Nephron progenitor cell (in vitro differentiated cells): ENCODE measurements around the gene COQ8B.

Experiments
- DNase-seq: peaks from one replicate; pipeline ENCODE4 v3.0.0; 2021
- H3K27ac Mint-ChIP-seq: 2 replicates; pipeline ENCODE4 v1.8.0; 2021; ENCODE audit warnings: mild to moderate bottlenecking, moderate library complexity, mixed read lengths
- H3K27me3 Mint-ChIP-seq: 2 replicates; pipeline ENCODE4 v1.8.0; 2021; ENCODE audit warnings: mild to moderate bottlenecking, low read depth, mixed read lengths; ENCODE audit not compliant: poor library complexity
- H3K36me3 Mint-ChIP-seq: 2 replicates; pipeline ENCODE4 v1.8.0; 2021; ENCODE audit warnings: low read depth, mixed read lengths
- H3K4me1 Mint-ChIP-seq: 2 replicates; pipeline ENCODE4 v1.8.0; 2021; ENCODE audit warnings: mixed read lengths
- H3K4me3 Mint-ChIP-seq: 2 replicates; pipeline ENCODE4 v1.8.0; 2021; ENCODE audit warnings: mild to moderate bottlenecking, moderate library complexity, mixed read lengths
- H3K9me3 Mint-ChIP-seq: 2 replicates; pipeline ENCODE4 v1.8.0; 2021; ENCODE audit warnings: mild to moderate bottlenecking, moderate library complexity, mixed read lengths
- CTCF ChIP-seq: fragments of 200-600 bp; sonication (generic); IDR thresholded peaks from 2 replicates; pipeline ENCODE4 v1.5.0; 2021; ENCODE audit warnings: antibody characterized with exemption

Gene COQ8B

DNA sequence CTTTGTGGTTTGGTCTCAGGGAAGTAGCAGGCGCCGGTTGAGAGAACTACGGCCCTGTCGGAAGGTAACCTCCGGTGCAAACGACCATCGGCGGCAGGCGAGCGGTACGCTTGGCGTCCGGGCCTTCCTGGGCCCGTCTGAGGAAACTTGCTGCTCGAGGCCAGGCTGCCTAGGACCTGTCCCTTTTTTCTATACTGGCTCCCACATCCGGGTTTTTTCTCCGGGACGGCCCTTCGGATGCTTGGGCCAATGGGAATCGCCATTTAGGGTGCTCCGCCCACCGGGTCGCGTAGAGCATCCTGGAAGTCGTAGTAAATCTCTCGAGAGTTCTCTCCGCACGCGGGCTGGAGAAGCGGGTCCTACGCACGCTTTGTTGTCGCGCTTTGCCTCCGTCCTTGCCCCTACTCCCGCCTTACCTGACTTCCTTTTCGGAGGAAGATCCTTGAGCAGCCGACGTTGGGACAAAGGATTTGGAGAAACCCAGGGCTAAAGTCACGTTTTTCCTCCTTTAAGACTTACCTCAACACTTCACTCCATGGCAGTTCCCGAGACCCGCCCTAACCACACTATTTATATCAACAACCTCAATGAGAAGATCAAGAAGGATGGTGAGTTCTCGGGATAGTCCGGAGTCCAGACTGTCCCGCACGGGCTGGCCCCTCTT, 34.3 kb upstream of the COQ8B start, which contains the start of gene SNRPA:
Gene SNRPA (plus strand): TSS at position 330 of the 664 bp plus-strand sequence. CDS start 206 bp downstream, at position 536.
- H3K27ac Mint-ChIP-seq: peak within 1 kb of the TSS; percentile 99
- peaks cover 6% of the 10 kb centered on the region for H3K27me3 Mint-ChIP-seq
- H3K4me3 Mint-ChIP-seq: peak within 1 kb of the TSS; percentile 94
- TF ChIP-seq CTCF: no peak
- no peaks in the 10 kb centered on the region for H3K9me3 Mint-ChIP-seq
- H3K4me1 Mint-ChIP-seq: peaks cover 67% of the 10 kb centered on the region
- peaks cover 31% of the 10 kb centered on the region for H3K36me3 Mint-ChIP-seq
- peak; percentile 95 for DNase-seq

- H3K36me3 Mint-ChIP-seq: peaks cover 24% of the 10 kb centered on the region
- peak within 1 kb of the TSS; percentile 94 for H3K4me3 Mint-ChIP-seq
- peaks cover 64% of the 10 kb centered on the region for H3K4me1 Mint-ChIP-seq
- TF ChIP-seq CTCF: no peak
- H3K27me3 Mint-ChIP-seq: peaks cover 6% of the 10 kb centered on the region
- no peaks in the 10 kb centered on the region for H3K9me3 Mint-ChIP-seq
- DNase-seq: peak; percentile 99
- H3K27ac Mint-ChIP-seq: peak within 1 kb of the TSS; percentile 99
Observed at GRCh38 chr19:40750058-40750873, 33.6 kb upstream of the COQ8B start, which contains the start of gene ACTMAP. TSS of gene ACTMAP (minus strand) at chr19:40750477. CDS start at chr19:40749803, 674 bp downstream.

GRCh38 chr19:40747536-40747935, 30.9 kb upstream of the COQ8B start:
- TF ChIP-seq CTCF: no peak
- Mint-ChIP-seq H3K27ac (no peak overlapping the region), H3K4me1 (peaks cover 54% of the 10 kb centered on the region), H3K9me3 (no peaks in the 10 kb centered on the region), H3K27me3 (peaks cover 6% of the 10 kb centered on the region), H3K36me3 (peaks cover 10% of the 10 kb centered on the region), H3K4me3 (no peak overlapping the region)
- no peak for DNase-seq

DNA sequence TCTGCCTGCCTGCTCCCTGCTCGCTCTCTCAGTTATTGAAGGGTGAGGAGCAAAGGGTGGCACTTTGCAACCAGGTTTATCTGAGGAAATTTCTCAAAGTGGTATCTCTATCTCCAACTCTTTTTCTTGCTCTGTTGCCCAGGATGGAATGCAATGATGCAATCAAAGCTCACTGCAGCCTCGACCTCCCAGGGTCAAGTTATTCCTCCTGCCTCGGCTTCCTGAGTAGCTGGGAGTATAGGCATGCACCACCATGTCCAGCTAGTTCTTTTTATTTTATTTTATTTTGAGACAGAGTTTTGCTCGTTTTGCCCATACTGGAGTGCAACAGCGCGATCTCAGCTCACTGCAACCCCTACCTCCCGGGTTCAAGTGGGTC, 28.7 kb upstream of the COQ8B start:
- TF ChIP-seq CTCF: no peak

DNA sequence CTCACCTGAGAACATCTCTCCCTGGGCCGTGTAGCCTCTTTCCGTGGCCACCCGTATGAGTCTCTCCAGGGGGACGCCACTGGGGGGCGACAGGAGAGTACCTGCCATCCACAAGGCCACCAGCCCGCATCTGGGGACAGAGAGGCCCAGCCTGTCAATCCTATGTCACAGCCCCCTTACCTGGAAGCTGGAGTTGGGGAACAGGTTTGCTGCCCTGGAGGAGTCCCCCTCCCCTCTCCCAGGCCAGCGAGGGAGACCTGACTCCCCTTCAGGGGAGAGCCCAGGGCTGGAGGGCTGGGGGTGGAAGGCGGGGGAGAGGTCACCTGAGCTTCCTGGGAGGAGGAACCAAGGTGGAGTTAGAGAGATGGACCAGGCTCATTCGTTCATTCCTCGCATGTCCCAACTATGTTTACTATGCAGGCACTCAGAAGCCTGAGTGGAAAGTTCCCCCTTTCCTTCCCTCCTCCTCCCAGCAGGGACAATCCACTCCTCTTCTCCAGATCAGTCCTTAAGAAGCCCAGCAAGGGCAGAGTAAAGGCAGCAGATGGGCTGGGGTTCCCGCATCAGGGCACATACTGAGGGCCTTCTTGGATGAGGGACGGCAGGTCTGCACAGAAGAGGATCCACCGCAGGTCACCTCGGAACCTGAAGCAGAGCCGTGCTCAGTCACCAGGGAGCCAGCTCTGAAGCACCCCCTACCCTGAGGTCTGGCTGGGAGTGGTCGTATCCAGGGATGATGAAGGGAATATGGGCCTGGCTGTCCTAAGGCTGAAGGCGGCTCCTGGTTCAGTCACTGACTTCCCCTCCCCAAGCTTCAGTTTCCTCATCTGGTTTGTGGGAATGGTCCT, 28.1 kb upstream of the COQ8B start:
- no peak for DNase-seq
- Mint-ChIP-seq H3K36me3 (no peaks in the 10 kb centered on the region), H3K9me3 (no peaks in the 10 kb centered on the region), H3K4me3 (no peak overlapping the region), H3K27ac (peak overlapping the region; percentile 57), H3K4me1 (peaks cover 37% of the 10 kb centered on the region), H3K27me3 (peaks cover 12% of the 10 kb centered on the region)
- TF ChIP-seq CTCF: no peak

More for the DNA sequence above, 28.7 kb upstream of the COQ8B start:
- no peaks in the 10 kb centered on the region for H3K36me3 Mint-ChIP-seq
- H3K4me1 Mint-ChIP-seq: peaks cover 43% of the 10 kb centered on the region
- H3K4me3 Mint-ChIP-seq: no peak overlapping the region
- H3K9me3 Mint-ChIP-seq: no peaks in the 10 kb centered on the region
- peaks cover 12% of the 10 kb centered on the region for H3K27me3 Mint-ChIP-seq
- no peak for DNase-seq
- H3K27ac Mint-ChIP-seq: no peak overlapping the region
